GF-D8 (cell line): Measurements from ENCODE around the gene DHX40.
A peak's percentile ranks its signal among the peaks of the same experiment; 100 is the strongest.
"Not testable (repeated sequence)": the region's sequence is repeated elsewhere in the genome, so short reads cannot be mapped to it uniquely, and the experiment has no call there.

Experiments
- DNase-seq: peaks from one replicate; lab custom pipeline; 2025; lab: John Stamatoyannopoulos, UW

DHX40 gene

GRCh38 chr17:59565171-59565958 lies at the start of gene DHX40:
Gene DHX40, plus strand, starts transcription at chr17:59565610. Its CDS starts 62 bp downstream, at chr17:59565672.
- peak; percentile 68 for DNase-seq

- no peak for DNase-seq
Observed at GRCh38 chr17:59516451-59516850, 49.0 kb upstream of the DHX40 start.

- no peak for DNase-seq
Observed at GRCh38 chr17:59519132-59519531, 46.3 kb upstream of the DHX40 start.

GRCh38 chr17:59520251-59520650 lies 45.2 kb upstream of the DHX40 start:
- no peak for DNase-seq

- DNase-seq: no peak
Observed at GRCh38 chr17:59521465-59522126, 43.8 kb upstream of the DHX40 start.

- not testable (repeated sequence) for DNase-seq
Observed at GRCh38 chr17:59524930-59525329, 40.5 kb upstream of the DHX40 start.

- DNase-seq: no peak
Observed at GRCh38 chr17:59525668-59526067, 39.7 kb upstream of the DHX40 start.

GRCh38 chr17:59526451-59526850 lies 39.0 kb upstream of the DHX40 start:
- no peak for DNase-seq

GRCh38 chr17:59527325-59527917 lies 38.0 kb upstream of the DHX40 start:
- no peak for DNase-seq

GRCh38 chr17:59527931-59528330 lies 37.5 kb upstream of the DHX40 start:
- no peak for DNase-seq

- DNase-seq: no peak
Observed at GRCh38 chr17:59530531-59530930, 34.9 kb upstream of the DHX40 start.

- peak; percentile 42 for DNase-seq
Observed at GRCh38 chr17:59533694-59534093, 31.7 kb upstream of the DHX40 start.

GRCh38 chr17:59534583-59534982 lies 30.8 kb upstream of the DHX40 start:
- no peak for DNase-seq

- DNase-seq: no peak
Observed at GRCh38 chr17:59538195-59538909, 27.1 kb upstream of the DHX40 start.

- DNase-seq: no peak
Observed at GRCh38 chr17:59542960-59543635, 22.3 kb upstream of the DHX40 start.

- no peak for DNase-seq
Observed at GRCh38 chr17:59545942-59546341, 19.5 kb upstream of the DHX40 start.

- DNase-seq: no peak
Observed at GRCh38 chr17:59547131-59547915, 18.1 kb upstream of the DHX40 start.

GRCh38 chr17:59548985-59549384 lies 16.4 kb upstream of the DHX40 start:
- DNase-seq: not testable (repeated sequence)

- no peak for DNase-seq
Observed at GRCh38 chr17:59550703-59551102, 14.7 kb upstream of the DHX40 start.

GRCh38 chr17:59558039-59558438 lies 7.4 kb upstream of the DHX40 start:
- DNase-seq: no peak

- DNase-seq: no peak
Observed at GRCh38 chr17:59558953-59559352, 6.5 kb upstream of the DHX40 start.
